Smooth muscle cell of the brain vasculature (primary cell): ENCODE data around the gene USP6.
"Not testable (repeated sequence)": the region's sequence is repeated elsewhere in the genome, so short reads cannot be mapped to it uniquely, and the experiment has no call there.

ENCODE experiments used
- DNase-seq: peaks from one replicate; pipeline ENCODE4 v3.0.0-alpha.2; 2012; ENCODE audit warnings: low read depth, low spot score

The USP6 gene

DNA sequence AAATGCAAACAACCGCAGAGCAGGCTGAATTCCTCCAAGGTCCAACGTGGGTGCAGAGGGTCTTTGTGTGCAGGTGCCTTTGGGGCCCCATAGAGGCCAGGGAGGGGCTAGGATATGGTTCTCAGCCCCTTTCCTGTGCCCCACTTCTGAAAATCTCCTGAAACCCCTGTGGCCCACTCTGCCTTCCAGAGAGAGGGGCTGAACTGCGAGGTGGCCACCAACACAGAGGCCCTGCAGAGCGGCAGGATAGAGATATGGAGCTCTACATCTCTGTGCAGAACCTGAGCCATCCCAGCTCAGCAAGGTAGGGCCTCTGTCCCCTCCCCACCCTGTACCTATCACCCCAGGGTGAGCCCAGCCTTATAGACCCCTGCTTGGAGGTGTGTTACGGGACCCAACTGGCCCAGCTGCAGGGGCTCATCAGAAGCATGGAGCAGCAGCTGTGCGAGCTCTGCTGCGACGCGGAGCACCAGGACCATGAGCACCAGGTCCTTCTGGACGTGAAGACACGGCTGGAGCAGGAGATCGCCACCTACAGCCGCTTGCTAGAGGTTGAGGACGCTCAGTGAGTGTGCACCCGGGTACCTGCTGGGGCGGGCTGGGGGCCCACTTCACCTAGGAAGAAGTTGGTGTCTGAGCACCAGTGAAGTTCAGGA is 5.5 kb downstream of the USP6 start:
- no peak for DNase-seq

DNA sequence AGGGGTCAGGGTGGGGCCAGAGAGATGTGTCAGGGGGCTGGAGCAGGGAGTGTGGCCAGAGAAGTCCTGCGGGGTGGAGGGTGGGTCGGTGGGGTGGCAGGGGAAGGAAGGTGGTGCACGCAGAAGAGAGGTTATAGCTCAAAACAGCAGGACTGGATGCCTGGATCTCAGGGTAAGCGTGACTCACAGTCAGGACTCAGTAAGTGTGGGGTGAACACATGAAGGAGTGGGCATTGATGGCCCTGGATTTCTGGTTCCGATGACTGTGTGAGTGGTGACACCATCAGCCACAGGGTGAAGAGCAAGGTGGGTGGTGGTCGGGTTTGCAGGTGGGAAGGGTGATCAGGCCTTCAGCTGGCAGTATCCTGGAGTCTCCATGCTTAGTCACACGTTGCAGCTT is 6.2 kb downstream of the USP6 start:
- not testable (repeated sequence) for DNase-seq

DNA sequence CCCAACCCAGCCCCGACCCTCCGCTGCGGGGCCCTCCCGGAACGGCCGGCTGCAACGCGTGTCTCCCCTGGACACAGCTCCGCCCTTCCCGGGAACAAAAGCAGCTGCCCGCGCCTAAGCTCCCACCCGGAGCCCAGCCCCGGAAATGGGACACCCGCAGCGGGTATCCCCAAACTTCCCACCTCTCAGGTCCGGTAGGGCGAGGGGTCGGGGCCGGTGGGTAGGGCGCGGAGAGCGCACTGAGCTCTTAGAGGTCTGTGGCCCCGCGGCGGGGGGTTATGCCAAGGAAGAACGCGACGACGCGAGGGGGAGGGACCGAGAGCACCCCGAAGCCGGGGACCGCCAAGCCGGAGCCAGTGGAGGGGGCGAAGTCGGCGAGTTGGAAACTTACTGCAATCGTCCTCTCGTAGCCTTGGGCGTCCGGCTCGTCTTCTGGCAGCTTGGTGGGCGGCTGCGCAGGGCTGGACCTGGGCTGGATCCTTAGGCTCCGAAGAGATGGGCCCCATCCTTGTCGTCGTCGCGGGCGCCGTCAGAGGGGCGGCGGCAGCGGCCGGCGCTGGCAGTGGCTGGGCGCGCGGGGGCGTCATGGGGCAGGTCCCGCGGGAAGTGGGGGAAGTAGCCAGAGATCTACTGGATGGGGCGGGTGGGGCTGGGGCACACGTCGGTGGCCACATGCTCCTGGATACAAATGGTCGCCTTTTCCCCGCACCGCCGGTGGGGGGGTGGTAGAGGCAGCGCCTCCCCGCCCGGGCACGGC is 6.9 kb downstream of the USP6 start:
- no peak for DNase-seq

DNA sequence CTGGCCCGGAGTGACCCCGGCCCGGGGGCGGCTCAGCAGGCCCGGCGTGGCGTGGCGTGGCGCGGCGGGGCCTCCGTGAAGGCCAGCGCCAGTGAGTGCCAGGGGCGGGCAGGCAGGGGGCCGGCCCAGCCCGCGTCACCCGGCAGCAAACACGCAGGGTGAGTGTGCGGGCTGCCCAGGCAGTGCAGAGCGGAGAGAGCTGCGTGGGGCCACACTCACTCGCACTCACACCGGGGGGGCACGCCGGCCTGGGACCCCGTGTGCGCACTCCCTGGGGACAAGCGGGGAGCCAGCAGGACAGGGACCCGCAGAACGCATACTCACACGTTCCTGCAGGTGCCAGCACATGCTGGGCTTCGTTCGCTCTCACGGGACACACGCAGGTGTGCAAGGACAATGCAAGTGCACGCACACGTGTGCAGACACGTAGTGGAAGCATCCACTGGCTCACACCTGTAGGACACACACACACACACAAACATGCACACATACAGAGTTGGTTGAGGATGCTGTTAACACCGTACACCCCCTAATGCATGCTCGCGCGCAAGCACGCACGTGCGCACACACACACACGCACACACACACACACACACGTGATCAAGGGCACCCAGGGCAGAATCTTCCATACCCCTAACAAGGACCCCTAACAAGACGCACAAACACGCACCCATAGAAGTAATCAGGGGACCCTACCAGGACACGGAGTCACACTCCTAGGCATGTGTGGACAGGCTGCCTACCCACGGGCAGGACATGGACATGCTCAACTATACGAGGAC is 7.7 kb downstream of the USP6 start:
- DNase-seq: no peak

DNA sequence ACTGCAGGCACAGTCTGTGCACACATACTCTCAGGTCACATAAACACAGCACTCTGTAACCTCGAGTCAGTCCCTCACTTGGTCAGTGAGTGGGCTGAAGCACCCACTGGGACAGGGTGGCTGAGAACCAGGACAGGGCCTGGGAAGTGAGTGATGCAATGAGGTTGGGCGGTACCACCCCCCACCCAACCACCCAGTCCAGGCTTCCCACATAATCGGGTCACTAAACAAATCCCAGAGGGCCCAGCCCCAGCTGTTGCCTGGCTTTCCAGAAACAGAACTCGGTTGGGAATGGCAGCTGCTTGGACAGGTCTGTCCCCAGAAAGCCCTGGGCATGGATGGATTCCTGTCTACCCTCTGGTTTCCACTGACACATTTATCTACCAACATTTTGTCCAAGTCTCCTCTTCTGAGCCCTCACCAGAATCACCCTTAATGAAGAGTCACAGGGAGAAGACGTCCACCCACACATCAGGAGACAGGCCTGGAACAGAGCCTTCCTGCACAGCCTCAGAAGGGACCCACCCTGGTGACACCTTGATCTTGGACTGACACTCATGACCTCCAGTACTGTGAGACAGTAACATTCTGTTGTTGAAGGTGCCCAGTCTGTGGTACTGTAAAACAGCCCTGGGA is 8.4 kb downstream of the USP6 start:
- not testable (repeated sequence) for DNase-seq

DNA sequence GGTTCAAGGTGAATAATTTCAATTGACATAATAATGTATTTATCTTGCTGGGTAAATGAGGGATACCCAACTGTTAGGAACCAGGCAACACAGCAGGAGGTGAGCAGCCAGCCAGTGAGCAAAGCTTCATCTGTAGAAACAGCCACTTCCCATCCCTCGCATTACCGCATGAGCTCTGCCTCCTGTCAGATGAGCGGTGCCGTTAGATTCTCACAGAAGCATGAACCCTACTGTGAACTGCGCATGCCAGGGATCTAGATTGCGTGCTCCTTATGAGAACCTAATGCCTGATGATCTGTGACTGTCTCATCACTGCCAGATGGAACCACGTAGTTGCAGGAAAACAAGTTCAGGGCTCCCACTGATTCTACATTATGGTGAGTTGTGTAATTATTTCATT is 9.1 kb downstream of the USP6 start:
- not testable (repeated sequence) for DNase-seq

DNA sequence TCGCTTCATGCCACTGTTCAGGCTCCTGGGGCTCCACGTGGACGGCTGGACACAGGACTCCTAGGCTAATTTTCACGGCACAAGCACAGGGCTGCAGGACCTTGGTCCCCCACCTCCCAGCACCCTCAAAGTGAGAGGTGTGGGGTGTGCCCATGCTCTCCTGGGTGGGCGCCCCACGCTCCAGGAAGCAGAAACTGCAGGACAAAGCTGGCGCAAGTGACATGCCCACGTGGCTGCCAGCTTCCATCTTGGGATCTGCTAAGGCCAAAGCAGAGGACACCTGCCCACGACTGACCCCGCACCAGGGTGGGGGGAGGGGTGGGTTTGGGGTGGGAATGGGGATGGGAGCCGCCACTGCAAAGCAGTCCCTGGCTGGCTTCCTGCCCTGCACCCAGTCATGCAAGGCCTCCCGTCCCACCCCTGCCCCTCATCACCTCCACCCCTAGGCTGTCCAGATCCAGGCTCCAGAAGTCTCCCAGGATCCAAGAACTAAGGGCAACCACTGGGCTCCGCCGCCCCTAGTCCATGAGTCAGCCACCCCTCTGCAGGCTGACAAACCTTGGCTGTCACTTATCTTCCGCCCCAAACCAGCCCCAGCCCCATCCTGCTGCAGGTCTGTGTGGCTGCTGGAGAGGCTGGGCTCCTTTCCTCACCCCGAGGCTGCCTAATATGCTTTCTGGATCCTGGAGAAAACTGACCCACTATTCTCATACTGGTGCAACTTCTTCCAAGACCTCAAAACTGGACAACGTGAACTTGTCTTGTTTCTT is 11.1 kb downstream of the USP6 start:
- DNase-seq: no peak

DNA sequence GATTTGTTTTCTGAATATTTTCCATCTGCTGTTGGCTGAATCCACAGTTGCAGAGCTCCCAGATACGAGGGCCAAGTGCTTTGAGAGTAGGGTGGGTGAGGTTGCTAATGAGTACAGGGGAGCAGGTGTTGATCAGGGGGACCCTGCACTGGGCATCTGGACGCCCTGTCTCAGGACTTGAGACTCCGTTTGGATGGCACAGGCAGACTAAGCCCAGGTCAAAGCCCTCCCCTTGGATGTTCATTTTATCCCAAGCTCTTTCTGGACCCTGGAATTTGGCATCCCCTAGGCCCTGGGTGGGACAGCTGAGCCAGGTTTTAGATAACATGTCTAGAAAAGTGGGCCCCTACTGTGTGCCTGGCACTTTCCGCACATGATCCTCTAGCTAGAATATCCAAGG is 12.1 kb downstream of the USP6 start:
- no peak for DNase-seq

DNA sequence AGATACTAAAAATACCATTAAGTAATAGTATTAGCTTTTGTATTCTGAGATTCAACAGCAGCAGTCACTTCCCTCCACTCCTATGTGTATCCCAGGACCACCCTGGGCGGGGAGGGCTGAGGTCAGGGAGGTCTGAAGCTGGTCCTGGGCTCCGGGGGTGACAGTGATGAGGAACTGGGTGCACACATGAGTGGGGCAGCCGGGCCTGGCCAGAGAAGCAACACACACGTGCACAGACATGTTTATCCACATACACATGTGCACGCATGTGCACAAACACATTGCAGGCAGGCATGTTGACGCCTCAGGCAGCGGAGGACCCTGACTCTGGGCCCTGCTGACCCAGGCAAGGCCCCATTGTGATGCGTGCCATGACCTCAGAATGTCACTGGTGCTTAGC is 12.6 kb downstream of the USP6 start:
- not testable (repeated sequence) for DNase-seq

DNA sequence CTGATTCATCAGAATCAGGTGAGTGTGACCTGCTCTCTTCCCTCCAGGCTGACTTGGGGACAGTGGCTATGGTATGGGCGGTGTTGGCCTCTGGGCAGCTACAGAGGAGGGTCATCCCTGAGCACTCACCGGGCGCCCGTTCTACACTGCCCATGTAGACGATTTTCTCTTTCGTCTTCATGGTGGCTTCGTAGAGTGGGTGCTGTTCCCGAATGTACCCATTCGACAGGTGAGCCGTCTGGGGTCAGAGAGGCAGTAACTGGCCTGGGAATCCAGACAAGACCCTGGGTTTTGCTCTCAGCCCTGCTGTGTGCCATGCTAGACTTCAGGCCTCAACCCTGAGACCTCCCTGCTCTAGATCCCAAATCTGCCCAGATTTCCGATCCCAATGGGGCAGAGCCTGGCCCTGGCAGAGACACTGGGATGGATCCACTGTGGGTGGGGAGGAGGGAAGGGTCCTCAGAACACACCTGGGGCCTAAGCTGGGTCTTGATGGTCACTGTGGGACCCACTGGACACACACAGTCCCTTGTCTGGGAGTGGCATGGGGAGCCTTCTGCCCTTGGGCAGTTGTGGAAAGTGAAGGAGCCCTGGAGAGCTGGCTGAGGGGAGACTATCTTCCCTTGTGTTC is 13.2 kb downstream of the USP6 start:
- DNase-seq: no peak

DNA sequence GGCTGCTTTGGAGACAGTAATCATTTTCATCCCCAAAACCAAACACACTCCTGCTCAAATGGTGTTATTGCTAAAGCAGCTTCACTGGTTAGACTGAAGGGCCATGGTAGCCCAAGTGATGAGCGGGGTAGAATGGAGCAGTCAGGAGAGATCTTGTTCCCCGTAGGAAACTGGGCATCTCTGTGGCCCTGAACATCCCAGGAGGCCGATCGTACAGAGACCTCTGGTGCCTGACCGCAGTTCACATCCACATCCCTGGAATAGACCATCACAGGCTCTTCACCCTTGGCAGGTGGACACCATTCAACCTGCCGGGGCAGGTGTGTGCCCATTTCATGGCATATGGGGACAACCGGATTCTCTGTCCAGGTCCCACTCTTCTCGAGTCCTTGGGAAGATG is 13.9 kb downstream of the USP6 start:
- DNase-seq: not testable (repeated sequence)

DNA sequence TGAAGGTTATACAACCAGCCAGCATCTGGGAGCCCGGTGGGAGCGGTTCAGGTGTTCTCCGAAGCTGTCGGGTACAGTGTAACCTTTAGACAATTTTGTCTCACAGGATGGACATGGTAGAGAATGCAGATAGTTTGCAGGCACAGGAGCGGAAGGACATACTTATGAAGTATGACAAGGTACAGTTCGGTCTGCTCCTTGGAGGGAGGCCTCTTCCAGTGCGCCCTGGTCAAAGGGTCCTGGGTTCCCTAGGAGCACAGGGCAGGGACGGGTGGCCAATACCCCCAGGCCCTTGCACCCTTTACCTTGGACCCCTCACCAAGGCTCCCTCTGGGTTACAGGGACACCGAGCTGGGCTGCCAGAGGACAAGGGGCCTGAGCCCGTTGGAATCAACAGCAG is 14.4 kb downstream of the USP6 start:
- not testable (repeated sequence) for DNase-seq

DNA sequence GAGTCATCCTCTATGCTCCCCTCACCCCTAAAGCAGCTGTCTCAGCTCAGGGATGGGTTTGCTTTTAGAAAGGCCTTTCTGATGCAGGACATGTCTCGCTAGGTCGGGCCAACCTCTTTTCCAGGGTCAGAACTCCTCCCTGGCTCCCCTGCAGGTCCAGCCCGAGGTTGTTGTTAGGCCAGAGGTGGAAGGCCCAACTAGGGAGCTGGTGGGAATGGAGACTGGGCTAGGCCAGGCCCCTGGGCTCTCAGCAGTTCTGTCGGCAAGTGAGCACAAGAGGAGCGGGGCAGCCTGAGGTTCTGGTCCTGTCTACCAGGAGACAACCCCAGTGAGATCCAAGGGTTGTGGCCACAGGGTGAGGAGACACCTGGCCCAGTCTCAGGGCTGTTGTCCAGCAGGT is 14.9 kb downstream of the USP6 start:
- not testable (repeated sequence) for DNase-seq

DNA sequence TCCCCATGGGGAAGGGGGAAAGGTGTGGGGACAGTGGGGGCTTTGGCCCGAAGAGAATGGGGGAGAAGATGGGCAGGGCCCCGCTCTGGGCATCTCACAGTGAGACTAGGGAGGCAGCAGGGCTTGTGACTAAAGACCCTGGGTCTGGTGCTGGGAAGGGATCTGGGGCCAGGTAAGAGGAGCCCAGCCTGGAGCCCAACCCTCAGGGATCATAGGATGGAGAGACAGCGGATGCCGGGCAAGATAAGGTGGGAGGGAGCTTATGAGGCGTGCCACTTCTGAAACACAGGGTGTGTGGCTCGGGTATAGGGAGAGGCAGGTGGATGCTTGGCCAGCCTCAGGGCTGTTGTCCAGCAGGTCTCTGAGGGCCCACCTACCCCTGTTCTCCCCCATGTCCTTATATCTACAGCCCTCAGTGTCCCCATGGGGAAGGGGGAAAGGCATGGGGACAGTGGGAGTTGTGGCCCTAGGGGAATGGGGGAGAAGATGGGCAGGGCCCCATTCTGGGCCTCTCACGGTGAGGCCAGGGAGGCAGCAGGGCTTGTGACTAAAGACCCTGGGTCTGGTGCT is 15.4 kb downstream of the USP6 start:
- DNase-seq: no peak

DNA sequence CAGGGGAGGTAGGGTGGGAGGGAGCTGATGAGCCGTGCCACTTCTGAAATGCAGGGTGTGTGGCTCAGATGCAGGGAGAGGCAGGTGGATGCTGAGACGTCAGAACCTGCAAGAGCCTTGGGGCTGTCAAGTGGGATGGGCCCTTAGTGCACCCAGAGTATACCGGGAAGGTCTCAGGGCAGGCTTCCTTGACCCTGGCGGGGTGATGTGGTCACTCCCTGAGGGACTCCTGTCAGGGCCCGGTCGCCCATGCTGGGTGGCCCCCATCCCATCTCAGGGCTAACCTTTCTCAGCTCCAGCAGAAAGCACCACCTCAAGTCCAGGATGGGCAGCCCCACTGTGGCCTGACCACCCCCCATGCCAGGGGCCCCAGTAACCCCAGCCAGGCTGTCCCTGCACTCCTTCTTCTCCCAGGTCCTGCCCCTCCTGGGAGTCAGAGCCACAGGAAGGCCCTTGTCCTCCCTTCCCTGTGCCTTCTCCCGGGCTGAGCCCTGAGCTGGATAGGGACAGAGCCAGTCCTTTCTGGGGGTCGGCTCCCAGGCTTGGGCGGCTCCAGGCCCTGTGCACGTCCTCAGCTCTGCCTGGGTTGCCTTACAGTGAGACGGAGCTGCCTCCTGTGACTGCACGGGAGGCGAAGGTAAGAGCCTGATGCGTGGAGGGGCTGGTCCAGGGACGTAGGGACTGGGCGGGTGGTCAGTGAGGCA is 16.1 kb downstream of the USP6 start:
- not testable (repeated sequence) for DNase-seq

DNA sequence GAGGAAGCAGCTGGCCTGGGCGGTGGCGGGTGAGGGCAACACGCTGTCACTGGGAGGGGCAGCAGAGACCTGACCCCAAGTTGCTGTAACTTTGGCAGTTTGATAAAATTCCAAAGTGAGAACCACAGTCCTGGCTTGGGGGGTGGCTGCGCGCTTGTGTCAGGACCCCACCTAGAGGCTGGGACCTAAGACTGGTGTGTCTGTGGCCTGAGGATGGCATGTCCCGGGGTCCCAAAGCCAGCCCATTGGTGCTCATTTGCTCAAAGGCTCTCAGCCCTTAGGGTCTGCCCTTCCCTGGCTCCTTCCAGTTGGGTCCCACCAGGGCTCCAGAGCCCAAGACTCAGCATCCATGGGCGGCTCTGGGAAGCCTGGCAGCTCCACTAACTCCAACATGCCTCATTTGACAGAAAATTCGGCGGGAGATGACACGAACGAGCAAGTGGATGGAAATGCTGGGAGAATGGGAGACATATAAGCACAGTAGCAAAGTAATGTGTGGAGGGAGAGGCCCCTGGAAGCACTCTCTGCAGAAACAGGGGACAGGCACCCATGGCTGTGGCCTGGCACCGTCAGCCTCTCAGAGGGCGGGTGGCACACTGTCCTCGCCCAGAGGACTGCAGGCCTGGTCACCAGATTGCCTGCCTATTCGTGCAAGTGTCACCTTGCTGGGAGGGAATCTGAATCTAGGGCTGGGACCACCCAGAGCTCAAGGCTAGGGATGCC is 16.8 kb downstream of the USP6 start:
- not testable (repeated sequence) for DNase-seq

DNA sequence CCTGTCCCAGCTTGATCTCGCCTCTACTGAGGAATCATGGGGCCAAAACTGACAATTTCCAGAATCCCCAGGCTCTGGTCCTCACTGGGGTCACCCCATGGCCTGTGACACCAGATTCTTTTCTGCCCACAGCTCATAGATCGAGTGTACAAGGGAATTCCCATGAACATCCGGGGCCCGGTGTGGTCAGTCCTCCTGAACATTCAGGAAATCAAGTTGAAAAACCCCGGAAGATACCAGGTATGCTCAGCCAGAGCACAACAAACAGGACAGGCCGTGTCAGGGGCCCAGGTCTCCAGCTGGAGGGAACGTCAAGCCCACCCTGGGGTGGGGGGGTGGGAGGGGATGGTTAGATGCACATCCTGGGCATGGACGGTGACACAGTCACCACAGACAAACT is 17.5 kb downstream of the USP6 start:
- DNase-seq: no peak

DNA sequence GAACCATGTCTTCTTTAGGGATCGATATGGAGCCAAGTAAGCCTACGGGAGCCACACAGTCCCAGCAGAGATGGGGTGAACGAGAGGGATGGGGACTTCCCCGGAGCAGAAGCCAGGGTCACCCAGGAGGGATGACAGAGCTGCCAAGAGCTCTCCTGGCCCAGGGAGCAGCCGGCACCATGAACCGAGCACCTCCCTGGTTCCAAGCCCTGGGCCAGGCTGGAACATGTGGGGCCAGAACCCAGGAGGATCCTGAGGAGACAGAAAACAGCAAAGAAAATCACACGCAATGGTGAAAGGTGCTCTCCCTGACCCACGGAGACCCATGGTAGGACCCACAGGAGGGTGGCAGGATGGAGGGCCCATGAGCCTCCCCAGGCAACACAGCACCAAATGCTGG is 18.1 kb downstream of the USP6 start:
- DNase-seq: not testable (repeated sequence)

DNA sequence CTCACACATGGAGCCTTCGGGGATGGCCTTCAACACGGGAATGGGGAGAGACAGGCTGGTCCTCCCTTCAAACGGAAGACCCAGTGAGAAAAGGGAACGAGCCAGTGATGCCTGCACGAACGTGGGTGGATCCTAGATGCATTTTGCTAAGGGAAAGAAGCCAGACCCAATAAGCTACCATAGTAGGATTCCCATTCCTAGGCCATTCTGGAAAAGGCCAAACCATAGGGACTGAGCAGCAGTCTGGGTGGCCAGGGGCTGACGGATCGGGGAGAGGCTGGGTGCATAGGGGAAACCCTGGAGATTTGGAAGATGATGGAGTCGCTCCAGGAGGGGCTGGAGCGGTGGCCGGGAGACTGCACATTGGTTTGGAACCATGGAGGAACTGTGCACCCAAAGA is 18.7 kb downstream of the USP6 start:
- DNase-seq: not testable (repeated sequence)
